Glomerular endothelial cell (primary cell): ENCODE data around the gene SIAH2. TPM values are rescaled to one million over a fixed set of nuclear protein-coding genes. Genes with fewer than 3 reads are reported as not detected.
A peak's percentile ranks its signal among the peaks of the same experiment; 100 is the strongest.

Experiments
- DNase-seq: peaks from one replicate; pipeline ENCODE4 v3.0.0-alpha.2; 2011; ENCODE audit warnings: low read depth, low spot score; ENCODE audit errors: extremely low read depth
- total RNA-seq: library from RNA; depleted of rRNA; stranded (reverse); fragments of >200 nt; gene quantifications from 2 replicates; pipeline ENCODE4 v1.2.3, GENCODE V29; 2015

Gene SIAH2
- total RNA-seq, 1 donor from 2014 or later: 34.0 TPM

GRCh38 chr3:150736903-150737832 lies 25.8 kb downstream of the SIAH2 start:
- DNase-seq: no peak

- DNase-seq: no peak
These were observed 26.7 kb downstream of the SIAH2 start for GRCh38 chr3:150736316-150736719.

GRCh38 chr3:150734795-150735119 lies 28.2 kb downstream of the SIAH2 start:
- DNase-seq: no peak

- DNase-seq: no peak
These were observed 28.8 kb downstream of the SIAH2 start for GRCh38 chr3:150733936-150734794.

GRCh38 chr3:150733373-150733935 lies 29.5 kb downstream of the SIAH2 start:
- DNase-seq: no peak

- DNase-seq: no peak
These were observed 33.1 kb downstream of the SIAH2 start for GRCh38 chr3:150729682-150730360.

- DNase-seq: no peak
These were observed 35.1 kb downstream of the SIAH2 start for GRCh38 chr3:150727653-150728502.

- no peak for DNase-seq
These were observed 37.4 kb downstream of the SIAH2 start for GRCh38 chr3:150725548-150725947.

- DNase-seq: no peak
These were observed 39.0 kb downstream of the SIAH2 start for GRCh38 chr3:150723946-150724345.

- DNase-seq: no peak
These were observed 40.7 kb downstream of the SIAH2 start for GRCh38 chr3:150722267-150722666.

- peak; percentile 45 for DNase-seq
These were observed 41.5 kb downstream of the SIAH2 start for GRCh38 chr3:150721285-150722130.

GRCh38 chr3:150720444-150720843 lies 42.5 kb downstream of the SIAH2 start:
- DNase-seq: no peak

- no peak for DNase-seq
These were observed 52.9 kb downstream of the SIAH2 start for GRCh38 chr3:150710097-150710496.

- DNase-seq: peak; percentile 47
These were observed 59.1 kb downstream of the SIAH2 start, which contains the start of gene ERICH6 for GRCh38 chr3:150703756-150704344. ERICH6 (minus strand) TSS chr3:150703920; CDS start chr3:150703898, 22 bp downstream.

GRCh38 chr3:150703299-150703755 lies 59.6 kb downstream of the SIAH2 start:
- no peak for DNase-seq

- DNase-seq: no peak
These were observed 63.8 kb downstream of the SIAH2 start for GRCh38 chr3:150699068-150699639.

GRCh38 chr3:150697646-150698045 lies 65.3 kb downstream of the SIAH2 start:
- DNase-seq: no peak
